GM21381 (cell line): ENCODE data around the gene RHCE.
"Not testable (repeated sequence)": the region's sequence is repeated elsewhere in the genome, so short reads cannot be mapped to it uniquely, and the experiment has no call there.

Source experiments
- ATAC-seq: cut with Tn5 transposase; IDR thresholded peaks from one replicate; pipeline ENCODE4 v1.9.1; 2021; ENCODE audit warnings: mild to moderate bottlenecking, moderate library complexity; ENCODE audit not compliant: unreplicated experiment

The RHCE gene

GRCh38 chr1:25402947-25403803 lies 17.4 kb downstream of the RHCE start:
- not testable (repeated sequence) for ATAC-seq

- ATAC-seq, result not testable (repeated sequence)
Observed at GRCh38 chr1:25398079-25398478, 22.5 kb downstream of the RHCE start.

GRCh38 chr1:25397549-25397948 lies 23.1 kb downstream of the RHCE start:
- ATAC-seq, result not testable (repeated sequence)

- no peak for ATAC-seq
Observed at GRCh38 chr1:25392841-25393240, 27.8 kb downstream of the RHCE start.

GRCh38 chr1:25389721-25390120 lies 30.9 kb downstream of the RHCE start:
- not testable (repeated sequence) for ATAC-seq

- ATAC-seq, result not testable (repeated sequence)
Observed at GRCh38 chr1:25388691-25389090, 31.9 kb downstream of the RHCE start.

- ATAC-seq, result not testable (repeated sequence)
Observed at GRCh38 chr1:25387096-25387495, 33.5 kb downstream of the RHCE start.

GRCh38 chr1:25383875-25384274 lies 36.8 kb downstream of the RHCE start:
- not testable (repeated sequence) for ATAC-seq

GRCh38 chr1:25383090-25383489 lies 37.5 kb downstream of the RHCE start:
- not testable (repeated sequence) for ATAC-seq

GRCh38 chr1:25382543-25382942 lies 38.1 kb downstream of the RHCE start:
- not testable (repeated sequence) for ATAC-seq

GRCh38 chr1:25378367-25378766 lies 42.3 kb downstream of the RHCE start:
- not testable (repeated sequence) for ATAC-seq

- ATAC-seq, result not testable (repeated sequence)
Observed at GRCh38 chr1:25371757-25372156, 48.9 kb downstream of the RHCE start.

GRCh38 chr1:25369691-25370271 lies 50.8 kb downstream of the RHCE start:
- not testable (repeated sequence) for ATAC-seq

- no peak for ATAC-seq
Observed at GRCh38 chr1:25369241-25369640, 51.4 kb downstream of the RHCE start.

GRCh38 chr1:25362634-25363559 lies 57.7 kb downstream of the RHCE start:
- not testable (repeated sequence) for ATAC-seq

GRCh38 chr1:25361901-25362300 lies 58.7 kb downstream of the RHCE start:
- ATAC-seq, result no peak

- ATAC-seq, result no peak
Observed at GRCh38 chr1:25360596-25361581, 59.7 kb downstream of the RHCE start.

- ATAC-seq, result no peak
Observed at GRCh38 chr1:25356848-25357247, 63.8 kb downstream of the RHCE start.

GRCh38 chr1:25356441-25356840 lies 64.2 kb downstream of the RHCE start:
- ATAC-seq, result no peak

- no peak for ATAC-seq
Observed at GRCh38 chr1:25355841-25356395, 64.7 kb downstream of the RHCE start.
